HG02852 (cell line): ENCODE measurements around the gene KLHDC8A.
A peak's percentile ranks its signal among the peaks of the same experiment; 100 is the strongest.

Experiments used
- ATAC-seq: cut with Tn5 transposase; IDR thresholded peaks from one replicate; pipeline ENCODE4 v1.9.1; 2021; ENCODE audit warnings: mild to moderate bottlenecking, moderate library complexity; ENCODE audit not compliant: unreplicated experiment

The KLHDC8A gene

DNA sequence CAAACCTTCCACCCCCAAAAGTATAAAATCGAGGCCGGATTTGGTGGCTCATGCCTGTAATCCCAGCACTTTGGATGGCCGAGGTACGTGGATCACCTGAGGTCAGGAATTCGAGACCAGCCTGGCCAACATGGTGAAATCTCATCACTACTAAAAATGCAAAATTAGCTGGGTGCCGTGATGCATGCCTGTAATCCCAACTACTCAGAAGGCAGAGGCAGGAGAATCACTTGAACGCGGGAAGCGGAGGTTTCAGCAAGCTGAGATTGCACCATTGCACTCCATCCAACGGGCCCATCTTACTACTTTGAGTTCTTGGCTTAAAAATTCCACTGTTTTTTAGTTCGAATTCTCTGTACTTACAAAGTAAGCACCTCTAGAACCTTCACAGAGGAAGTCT is 11.0 kb downstream of the KLHDC8A start:
- no peak for ATAC-seq

DNA sequence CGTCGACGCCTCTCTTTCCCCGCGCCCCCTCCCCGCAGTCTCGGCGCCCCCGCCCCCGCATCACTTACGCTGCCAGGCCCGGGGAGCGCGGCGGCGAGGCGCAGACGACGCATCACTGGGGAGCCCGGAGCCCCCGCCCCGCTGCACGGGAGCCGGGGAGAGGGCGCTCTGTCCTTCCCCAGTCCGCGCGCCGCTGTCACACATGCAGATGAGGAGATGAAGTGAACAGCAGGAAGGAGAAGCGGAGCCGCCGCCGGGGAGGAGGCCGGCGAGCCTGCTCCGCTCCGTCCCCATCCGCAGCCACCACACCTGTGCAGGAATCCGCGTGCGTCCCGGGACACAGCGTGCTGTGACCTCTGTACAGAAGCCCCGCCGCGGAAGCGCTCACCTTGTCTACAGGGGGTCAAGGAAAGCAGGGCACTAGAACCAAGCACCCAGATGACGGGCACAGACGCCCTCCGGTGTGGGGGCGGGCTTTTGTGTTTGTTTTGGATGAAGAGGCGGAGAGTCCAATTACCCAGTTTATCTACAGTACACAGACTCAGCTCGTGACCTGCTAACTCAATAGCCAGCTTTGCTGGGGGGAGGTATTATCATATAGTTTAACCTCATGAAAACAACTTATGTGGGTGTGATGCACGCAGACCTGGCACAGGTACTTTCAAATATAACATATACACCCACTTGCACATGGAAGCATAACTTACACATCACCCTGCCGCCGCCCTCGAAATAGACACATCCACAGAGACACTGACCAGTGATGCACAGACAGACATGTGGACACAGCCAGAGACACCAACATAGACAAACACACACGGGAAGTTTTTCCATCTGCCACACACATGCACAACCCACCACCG is 12.4 kb downstream of the KLHDC8A start:
- no peak for ATAC-seq

DNA sequence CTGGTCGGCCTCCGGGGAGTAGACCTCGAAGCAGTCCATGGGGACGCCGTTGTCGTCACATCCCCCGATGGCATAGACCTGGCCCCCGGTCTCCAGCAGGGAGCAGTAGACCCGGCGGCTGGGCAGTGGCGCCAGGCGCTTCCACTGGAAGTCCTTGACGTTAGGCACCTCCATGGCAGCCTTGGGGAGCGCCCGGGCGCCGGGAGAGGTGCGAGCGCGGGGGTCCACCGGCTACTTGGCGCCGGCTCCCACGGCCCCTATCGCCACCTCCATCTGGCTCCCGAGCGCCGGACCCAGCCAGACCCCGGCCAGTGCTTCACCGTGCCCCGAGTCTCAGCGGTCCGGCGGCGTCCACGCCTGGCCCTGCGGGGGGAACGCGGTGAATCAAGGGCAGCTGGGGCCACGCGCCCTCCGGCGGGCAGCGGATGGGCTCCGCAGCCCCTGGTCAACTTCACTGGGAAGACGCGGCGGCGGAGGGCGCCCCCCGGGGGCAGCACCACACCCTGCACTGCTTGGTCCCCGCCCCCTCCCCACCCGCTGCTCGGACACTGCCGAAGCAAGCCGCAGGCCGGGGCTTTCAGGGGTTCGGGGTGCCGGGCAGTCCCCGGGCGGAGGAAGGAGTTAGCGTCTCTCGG is 13.2 kb downstream of the KLHDC8A start:
- no peak for ATAC-seq

DNA sequence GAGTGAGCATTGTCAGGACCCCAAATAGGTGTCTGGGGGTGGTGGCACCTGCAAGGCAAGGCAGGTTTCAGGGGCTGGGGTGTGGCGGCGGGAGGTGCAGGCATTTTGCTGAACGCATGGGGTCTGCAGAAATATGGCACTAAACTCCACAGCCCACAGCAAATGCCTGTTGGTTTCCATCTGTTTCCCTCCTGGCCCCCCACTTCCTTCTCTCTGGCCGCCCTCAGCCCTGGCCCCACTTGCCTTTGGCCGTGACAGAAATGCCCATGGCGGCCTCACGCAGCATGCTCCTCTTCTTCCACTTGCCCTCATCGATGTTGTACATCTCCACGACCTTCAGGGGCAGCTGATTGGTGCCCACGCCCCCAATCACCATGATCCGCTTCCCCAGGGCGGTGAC is 13.7 kb downstream of the KLHDC8A start:
- no peak for ATAC-seq

DNA sequence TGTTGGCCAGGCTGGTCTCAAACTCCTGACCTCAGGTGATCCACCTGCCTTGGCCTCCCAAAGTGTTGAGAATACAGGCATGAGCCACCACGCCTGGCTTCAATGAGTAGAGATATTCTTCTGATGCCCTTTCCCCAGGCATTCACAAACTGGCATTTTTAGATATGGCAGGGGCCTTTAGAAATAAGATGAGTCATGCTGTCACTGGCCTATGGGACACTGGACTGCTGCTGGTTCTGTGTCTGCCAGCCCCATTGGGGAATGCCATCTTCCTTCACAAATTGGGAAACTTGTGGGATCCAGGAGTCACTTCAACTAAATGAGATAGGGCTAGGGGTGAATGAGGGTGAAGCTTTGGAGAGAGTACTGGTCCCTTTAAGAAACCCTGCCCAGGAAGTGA is 16.0 kb downstream of the KLHDC8A start:
- no peak for ATAC-seq

DNA sequence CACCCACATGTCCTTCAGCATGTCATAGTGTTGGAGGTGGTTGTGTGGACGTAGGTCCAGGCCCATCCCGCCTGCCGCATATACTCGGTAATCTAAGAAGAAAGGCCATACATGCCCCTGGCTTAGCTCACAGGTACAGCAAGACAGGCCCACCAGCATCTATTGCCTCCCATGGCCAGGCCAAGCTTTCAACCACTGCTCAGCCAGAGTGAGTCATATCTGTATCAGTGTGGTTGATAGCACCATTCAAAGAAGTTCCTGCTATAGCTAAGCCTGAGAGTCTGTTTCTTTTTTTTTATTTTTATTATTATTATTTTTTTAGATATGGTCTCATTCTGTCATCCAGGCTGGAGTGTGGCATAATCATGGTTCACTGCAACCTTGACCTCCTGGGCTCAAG is 17.0 kb downstream of the KLHDC8A start:
- ATAC-seq, result peak; percentile 86

DNA sequence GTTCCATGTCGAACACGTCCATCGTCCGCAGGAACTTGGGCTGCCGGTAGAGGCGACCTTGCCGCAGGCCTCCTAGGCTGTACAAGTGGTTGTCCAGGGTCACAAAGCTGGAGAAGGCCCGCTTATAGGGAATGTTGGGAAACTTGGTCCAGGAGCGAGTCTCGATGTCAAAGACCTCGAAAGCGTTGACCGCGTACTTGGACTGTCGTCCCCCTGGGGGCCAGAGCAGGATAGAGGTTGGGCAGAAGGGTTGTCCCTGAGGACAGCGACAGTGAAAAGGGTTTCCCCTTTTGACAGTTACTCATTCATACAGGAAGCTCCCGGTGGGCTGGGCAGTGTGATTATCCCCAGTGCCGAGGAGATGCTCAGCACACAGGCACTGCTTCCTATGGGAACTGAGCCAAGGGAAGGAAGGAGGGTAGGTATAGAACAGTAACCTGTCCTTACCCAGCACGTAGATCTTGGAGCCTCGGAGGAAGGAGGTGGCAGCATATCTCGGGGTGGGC is 17.5 kb downstream of the KLHDC8A start:
- ATAC-seq, result peak; percentile 12

DNA sequence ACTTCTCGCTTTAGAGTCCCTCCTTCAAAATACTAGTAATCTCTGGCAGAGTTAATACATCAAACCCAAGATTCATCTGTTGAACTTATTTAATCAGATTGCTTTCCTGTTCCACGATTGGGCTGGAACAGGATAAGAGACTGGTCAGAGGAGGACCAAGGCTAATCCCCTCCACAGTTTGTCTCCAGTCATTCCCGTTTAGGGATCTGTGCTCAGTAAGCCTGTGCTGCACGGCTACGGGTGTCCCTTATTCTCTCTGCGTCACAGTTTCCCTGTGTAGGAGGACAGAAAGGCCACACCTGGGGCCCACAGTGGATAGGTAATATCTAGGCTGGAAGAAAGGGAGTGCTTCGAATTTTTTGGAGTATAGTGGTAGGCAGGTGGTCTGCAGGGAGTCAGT is 18.7 kb downstream of the KLHDC8A start:
- ATAC-seq, result no peak

DNA sequence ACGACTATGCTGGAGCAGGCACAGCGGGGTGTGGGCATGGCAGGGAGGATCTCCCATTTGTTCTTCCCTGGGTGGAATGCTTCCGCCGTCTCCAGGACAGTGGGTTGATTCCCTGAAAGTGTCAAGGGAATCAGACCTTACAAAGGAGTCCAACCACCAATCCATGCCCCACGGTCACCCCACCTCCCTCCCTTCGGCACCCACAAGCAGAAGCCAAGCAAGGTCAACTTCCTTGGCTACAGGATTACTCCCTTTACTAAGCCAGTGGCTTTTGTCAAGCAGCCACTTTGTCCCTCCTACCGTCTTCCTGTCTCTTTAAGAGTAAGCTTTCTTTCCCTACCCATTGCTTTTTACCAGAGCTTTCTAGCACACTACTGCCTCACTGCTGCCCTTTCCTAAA is 19.2 kb downstream of the KLHDC8A start:
- no peak for ATAC-seq

DNA sequence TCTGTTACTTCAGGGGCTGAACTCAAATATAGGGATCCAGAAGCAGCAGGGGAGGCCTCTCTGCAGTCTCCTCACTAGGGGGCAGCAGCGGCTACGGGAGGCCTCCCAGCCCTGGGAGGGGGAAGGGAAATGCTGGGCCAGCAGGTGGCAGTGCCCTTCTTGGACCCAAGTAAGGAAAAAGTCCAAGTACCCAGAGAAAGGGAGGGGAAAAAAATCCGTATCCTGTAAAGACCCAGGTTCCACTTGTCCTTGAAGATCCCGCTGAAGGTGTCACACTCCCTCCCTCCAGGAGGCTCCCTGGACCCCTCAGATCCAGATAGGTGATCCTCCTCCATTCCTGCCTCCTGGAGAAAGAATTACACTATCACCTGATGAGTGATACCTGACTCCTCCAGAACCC is 21.0 kb downstream of the KLHDC8A start:
- ATAC-seq, result no peak

DNA sequence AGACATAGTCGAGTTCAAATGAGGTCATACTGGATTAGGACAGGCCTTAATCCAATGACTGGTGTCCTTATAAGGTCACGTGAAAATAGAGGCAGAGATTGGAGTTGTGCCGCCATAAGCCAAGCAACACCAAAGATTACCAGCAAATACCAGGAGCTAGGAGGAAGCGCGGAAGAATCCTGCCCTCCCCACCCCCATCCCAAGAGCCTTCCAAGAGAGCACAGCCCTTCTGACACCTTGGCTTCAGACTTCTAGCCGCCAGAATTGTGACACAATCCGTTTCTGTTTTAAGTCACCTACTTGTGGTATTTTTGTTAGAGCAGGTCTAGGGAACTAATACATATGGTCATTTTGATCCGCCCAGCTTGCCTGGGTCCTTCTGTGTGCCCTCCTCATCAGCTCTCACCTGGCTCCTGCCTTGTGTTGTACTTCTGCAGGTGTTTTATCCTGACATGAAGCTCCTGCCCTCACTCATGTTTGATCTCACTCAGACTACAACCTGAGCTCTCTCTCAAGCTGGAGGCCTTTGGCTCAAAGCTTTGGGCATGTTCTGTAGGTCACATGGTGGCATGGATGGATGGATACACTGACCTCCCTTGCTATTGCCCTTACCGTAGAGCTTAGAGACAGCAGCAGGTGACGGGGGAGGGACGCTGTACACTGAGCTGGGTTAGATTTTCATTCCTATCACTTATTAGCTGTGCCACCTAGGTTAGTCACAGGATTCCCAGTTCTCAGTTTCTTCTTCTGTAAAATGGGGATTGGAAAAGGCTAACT is 24.5 kb downstream of the KLHDC8A start:
- ATAC-seq, result no peak

DNA sequence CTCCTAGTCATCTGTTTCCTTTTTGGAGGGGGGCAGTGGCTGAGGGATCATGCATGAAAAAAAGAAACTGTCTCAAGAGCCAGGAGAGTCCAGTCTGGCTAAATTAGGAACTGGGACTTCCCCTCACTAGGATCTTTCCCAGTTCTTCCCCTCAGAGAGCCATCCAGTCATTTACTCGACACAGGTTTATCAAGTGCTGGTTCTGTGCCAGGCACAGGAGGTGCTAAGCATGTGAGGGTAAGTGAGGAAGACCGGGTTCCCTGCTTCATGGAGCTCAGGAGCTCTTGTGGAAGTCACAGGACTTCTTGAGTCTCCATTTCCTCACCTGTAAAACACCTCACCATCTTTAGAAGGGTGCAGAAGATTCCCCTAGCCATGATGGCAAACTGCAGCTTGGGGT is 26.6 kb downstream of the KLHDC8A start:
- no peak for ATAC-seq

DNA sequence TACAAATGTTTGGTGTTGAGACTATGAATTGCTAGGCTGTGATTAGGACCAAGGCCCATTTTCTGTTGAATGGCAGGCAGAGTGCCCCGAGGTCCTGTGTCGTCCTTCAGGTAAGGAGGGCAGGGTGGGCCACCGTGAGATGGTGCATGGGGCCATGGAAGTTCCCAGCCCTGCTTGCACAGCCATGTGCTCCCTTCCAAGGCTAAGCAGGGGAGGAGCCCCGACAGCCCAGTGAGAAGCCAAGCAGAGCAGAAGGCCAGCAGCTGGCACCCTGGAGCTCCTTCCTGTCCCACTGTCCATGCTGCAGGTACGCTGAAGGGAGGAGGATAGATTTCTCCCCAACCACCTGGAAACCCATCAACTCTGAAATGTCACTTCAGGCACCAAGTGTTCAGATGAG is 27.0 kb downstream of the KLHDC8A start:
- no peak for ATAC-seq

DNA sequence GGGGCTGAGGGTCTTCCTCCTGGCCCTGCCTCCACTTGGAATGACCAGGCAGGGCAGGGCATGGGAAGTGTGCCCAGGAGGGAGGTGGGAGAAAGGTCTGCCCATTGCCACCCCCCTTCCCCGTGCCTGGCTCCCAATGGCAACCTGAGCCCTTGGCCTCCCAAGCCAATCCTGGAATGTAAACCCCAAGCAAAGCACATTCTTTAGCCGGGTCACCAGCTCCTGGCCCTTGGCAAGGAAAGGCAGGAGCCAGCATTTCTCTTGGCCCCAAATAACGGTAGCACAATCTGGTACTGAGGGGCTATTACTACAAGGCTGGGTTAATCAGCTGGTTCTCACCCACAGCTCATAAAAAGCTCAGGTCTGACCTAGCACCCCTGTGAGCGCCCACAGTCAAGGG is 28.2 kb downstream of the KLHDC8A start:
- no peak for ATAC-seq

DNA sequence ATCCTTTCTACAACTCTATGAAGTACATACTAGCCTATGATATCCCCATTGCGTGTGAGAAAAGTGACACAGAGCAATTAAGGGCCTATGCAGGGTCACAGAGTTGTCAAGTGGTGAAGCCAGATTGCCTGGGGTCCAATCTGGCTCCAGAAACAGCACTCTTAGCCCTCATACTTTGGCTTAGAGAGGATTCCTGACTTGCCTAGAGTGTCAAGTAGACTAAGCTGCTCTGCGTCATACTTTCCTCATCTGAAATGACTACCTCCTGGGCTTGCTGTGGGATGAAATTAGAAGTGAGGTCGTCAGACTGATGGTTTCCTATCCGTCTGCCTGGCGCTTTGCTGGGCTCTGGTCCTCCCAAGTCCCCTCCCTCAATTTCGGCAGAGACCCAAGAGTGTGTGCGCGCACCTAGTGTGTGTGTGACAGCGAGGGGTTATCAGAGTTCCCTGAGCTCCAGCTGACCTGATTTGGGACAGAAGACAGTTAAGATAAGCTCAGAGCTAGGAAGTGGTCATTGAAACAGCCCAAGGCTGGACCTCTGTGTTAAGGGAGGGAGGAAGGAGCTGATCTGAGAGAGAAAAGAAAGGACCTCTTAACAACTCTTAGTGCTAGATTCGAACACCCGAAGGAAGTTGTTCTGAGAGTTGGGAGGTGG is 29.8 kb downstream of the KLHDC8A start:
- no peak for ATAC-seq

DNA sequence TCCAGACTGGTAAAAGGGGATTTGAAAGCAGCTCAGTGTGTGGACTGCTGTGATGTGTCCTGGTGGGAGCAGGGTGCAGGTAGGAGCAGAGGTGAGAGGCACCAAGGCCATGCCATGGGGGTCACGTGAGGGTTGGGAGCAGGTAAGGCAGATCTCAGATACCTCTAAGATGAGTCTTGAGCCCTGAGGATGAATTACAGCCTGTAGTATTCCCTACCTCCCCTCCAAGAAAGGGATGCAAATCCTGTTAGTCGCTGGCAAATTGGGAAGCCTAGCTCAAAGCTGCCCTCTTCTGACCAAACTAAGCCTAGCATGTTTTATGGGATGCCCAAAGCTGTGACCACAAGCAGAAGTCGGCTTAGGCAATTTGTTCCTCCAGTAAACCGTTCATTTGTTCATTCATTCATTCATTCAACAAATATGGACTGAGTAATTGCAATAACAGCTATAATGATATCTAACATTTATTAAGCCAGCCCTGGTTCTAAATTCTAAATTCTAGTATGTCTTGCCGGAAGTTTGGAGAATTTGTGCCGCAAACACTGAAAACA is 31.3 kb downstream of the KLHDC8A start:
- no peak for ATAC-seq

DNA sequence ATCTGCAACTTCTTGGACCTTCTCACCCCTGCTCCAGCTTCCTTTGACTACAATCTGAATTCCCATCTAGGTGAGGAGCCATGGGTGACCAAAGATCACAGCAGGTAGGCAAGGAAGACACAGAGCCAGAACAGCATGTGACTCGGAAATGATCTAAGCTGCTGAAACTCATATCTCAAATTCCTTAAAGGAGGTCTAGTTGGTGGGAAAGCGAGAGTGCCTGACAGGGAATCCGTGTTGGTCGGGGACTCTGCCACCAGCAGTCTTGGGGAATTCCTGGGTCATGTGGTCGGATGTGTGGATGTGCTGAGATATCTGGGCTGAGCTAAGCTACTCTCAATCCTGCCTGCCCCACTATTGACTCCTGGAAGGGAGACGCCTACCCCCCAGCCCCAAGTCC is 31.9 kb downstream of the KLHDC8A start:
- no peak for ATAC-seq

DNA sequence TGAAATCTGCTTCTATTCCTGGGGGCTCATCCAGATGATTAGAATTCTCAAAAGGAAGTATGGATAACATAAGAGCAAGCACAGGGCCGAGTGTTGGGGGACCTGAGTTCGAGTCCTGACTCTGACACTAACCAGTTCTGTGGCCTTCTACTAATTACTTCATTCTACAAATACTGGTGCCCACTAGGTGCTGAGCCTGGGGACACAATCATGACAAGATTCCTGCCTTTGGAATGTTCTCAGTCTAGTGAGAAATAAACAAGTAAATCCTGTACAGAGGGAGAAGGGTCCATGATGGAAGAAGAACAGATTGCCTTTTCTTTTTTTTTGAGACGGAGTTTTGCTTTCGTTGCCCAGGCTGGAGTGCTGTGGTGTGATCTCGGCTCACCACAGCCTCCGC is 32.9 kb downstream of the KLHDC8A start:
- no peak for ATAC-seq

DNA sequence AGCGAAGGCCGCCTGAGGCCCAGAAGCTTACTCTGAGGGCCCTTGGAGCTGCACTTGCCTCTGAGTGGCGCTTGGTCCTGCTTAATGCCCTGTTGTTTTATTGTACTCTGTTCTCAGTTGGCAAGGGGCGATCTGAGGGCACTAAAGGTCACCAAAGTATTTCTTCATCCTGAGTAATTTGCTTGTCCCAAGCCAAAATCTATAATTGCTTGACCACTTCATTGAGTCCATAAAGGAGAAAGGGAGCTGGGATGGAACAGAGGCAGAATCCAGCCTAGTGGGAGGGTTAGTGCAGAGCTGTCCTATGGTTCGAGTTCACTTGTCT is 34.8 kb downstream of the KLHDC8A start:
- ATAC-seq, result no peak

DNA sequence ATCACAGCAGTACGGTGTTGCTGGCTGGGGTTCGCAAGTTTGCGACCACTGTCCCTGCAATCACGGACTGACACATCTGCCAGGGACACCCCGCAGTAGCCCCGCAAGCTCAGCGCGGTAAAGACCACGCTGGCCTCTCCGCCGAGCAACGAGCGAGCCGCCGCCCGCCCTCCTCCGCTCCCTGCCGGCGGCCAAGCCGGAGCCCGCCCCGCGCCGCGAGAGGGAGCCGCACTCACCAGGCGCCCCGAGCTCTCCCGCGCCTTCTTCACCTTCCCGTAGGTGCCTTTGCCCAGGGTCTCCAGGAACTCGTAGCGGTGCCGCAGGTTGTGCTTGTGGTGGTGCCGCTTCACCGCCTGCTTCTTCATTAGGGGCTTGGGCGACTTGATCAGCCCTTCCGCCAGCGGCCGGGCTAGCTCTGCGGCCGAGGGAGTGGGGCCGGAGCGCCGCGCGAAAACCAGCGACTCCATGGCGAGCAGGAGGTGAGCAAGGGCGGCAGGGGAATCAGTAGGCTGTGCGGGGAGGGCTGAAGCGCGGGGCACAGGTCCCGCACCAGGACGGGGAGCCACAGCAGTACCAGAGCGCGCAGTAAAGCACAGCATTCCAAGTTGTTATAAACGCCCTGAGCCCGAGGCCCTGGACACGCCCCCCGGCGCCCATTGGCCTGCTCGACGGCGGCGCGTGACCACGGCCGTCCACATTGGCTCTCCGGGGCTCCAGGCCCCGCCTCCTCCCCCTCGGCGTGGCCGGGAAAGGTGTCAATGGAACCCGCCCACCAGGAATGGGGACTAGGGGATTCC is 35.4 kb downstream of the KLHDC8A start, which contains the start of gene NUAK2:
NUAK2 (minus strand) TSS at position 584 of the 797 bp plus-strand sequence; CDS start at position 467, 117 bp downstream.
- peak; percentile 55 for ATAC-seq
